Aorta (tissue), 5 donors: Measurements from ENCODE around the gene ULK2. TPM values are rescaled to one million over a fixed set of nuclear protein-coding genes. Genes with fewer than 3 reads are reported as not detected.
"Not testable (repeated sequence)": the region's sequence is repeated elsewhere in the genome, so short reads cannot be mapped to it uniquely, and the experiment has no call there.

ENCODE experiments used
- ATAC-seq: fragments of 200-7000 bp; cut with Tn5 transposase; one replicate; pipeline ENCODE4 v1.9.1; 2022; ENCODE audit warnings: moderate library complexity; ENCODE audit not compliant: low FRiP score
- DNase-seq, 2 donors: peaks; one replicate each; pipeline ENCODE4 v3.0.0-alpha.2; 2020
- H3K27ac ChIP-seq, 2 donors: one replicate each; pipeline ENCODE4 v1.5.1; 2013; ENCODE audit warnings: low read length in 2 of 2, mild to moderate bottlenecking in 2 of 2, moderate library complexity in 2 of 2, control low read depth in 1 of 2, inconsistent platforms in 1 of 2, low read depth in 1 of 2
- H3K27me3 ChIP-seq, 2 donors: one replicate each; pipeline ENCODE4 v1.6.1; 2013; ENCODE audit warnings: control low read depth in 1 of 2, low read length in 1 of 2, mild to moderate bottlenecking in 1 of 2, moderate library complexity in 1 of 2; ENCODE audit not compliant: insufficient read depth in 2 of 2, control insufficient read depth in 1 of 2
- H3K36me3 ChIP-seq, 2 donors: one replicate each; pipeline ENCODE4 v1.6.1; 2013; ENCODE audit warnings: control low read depth in 1 of 2, low read length in 1 of 2, mild to moderate bottlenecking in 1 of 2; ENCODE audit not compliant: insufficient read depth in 2 of 2, control insufficient read depth in 1 of 2
- H3K4me1 ChIP-seq, 2 donors: one replicate each; pipeline ENCODE4 v1.6.1; 2013; ENCODE audit warnings: low read length in 2 of 2, control low read depth in 1 of 2, mild to moderate bottlenecking in 1 of 2, moderate library complexity in 1 of 2; ENCODE audit not compliant: insufficient read depth in 2 of 2, control insufficient read depth in 1 of 2
- H3K4me3 ChIP-seq, 2 donors: one replicate each; pipeline ENCODE4 v1.5.1; 2013; ENCODE audit warnings: low read length in 2 of 2, control low read depth in 1 of 2, mild to moderate bottlenecking in 1 of 2
- H3K9me3 ChIP-seq: one replicate; pipeline ENCODE4 v1.6.1; 2013; ENCODE audit warnings: mild to moderate bottlenecking, low read length; ENCODE audit not compliant: control insufficient read depth
- WGBS, 2 donors: extraction: QIAGEN DNeasy Blood & Tissue Kit; methylation state at CpG; one replicate each; pipeline ENCODE4 v1.1.7; 2013; 5-methylcytosine and 5-hydroxymethylcytosine counted together
- intact Hi-C, 2 donors: fragments of 100-400 bp; cut with DNase I; formaldehyde crosslinking; loops; one replicate each; pipeline versions ENCODE4 v1.14.2 to v1.15.0; 2022
- polyA plus RNA-seq, 2 donors: library from polyadenylated mRNA; stranded (reverse); fragments of 200-250 nt; gene quantifications; one replicate each; pipeline ENCODE4 v1.2.3, GENCODE V29; 2013
- total RNA-seq, 2 donors: library from RNA; stranded (reverse); fragmentation: NEBNext Ultra II Directional; extraction: Animal tissue kit (Norgen Biotek cat#: 25700); gene quantifications; one replicate each; pipeline ENCODE4 v1.2.1, GENCODE V29; 2021
- donor health status: healthy with polysubstance abuse.
- donor health status: Bipolar disorder and iron deficiency.
- donor health status: DM: no; HTN: no; CAD: no.
- donor health status: DM: no; HTN: no; CAD: no.
- donor health status: DM: yes; HTN: yes; CAD: no.

ULK2 gene
- total and polyA plus RNA-seq, 4 donors = 5.6 to 28.9 (median 16.8) TPM

GRCh38 chr17:19897903-19898302, 30.2 kb upstream of the ULK2 start:
- WGBS, 2 donors = 66 to 69% methylated on average over 2 of the region's 2 CpGs
- no peaks in the 10 kb centered on the region for H3K9me3 ChIP-seq
- no peaks in the 10 kb centered on the region for H3K27me3 ChIP-seq
- intact Hi-C loops = no loop called here
- no peak overlapping the region for H3K4me3 ChIP-seq
- DNase-seq = no peak
- no peaks in the 10 kb centered on the region for H3K36me3 ChIP-seq
- no peak overlapping the region for H3K27ac ChIP-seq
- ATAC-seq = peak; percentile 48
- no peaks in the 10 kb centered on the region for H3K4me1 ChIP-seq

GRCh38 chr17:19897090-19897837, 29.5 kb upstream of the ULK2 start:
- 68 to 76% methylated on average over 8 of the region's 8 CpGs for WGBS, 2 donors
- peak; percentile 15 for ATAC-seq
- intact Hi-C loops = no loop called here
- Histone ChIP-seq H3K36me3 (no peaks in the 10 kb centered on the region), H3K27me3 (no peaks in the 10 kb centered on the region), H3K27ac (no peak overlapping the region), H3K4me3 (no peak overlapping the region), H3K9me3 (no peaks in the 10 kb centered on the region), H3K4me1 (no peaks in the 10 kb centered on the region)
- no peak for DNase-seq

GRCh38 chr17:19896679-19897078, 28.9 kb upstream of the ULK2 start:
- 84 to 85% methylated on average over 2 of the region's 2 CpGs for WGBS, 2 donors
- no peaks in the 10 kb centered on the region for H3K27me3 ChIP-seq
- intact Hi-C loops = no loop called here
- H3K36me3 ChIP-seq = no peaks in the 10 kb centered on the region
- no peak for DNase-seq
- no peak overlapping the region for H3K27ac ChIP-seq
- ATAC-seq = no peak
- H3K4me1 ChIP-seq = no peaks in the 10 kb centered on the region
- H3K4me3 ChIP-seq = no peak overlapping the region
- no peaks in the 10 kb centered on the region for H3K9me3 ChIP-seq

GRCh38 chr17:19890554-19890953, 22.8 kb upstream of the ULK2 start:
- H3K4me3 ChIP-seq, H3K9me3 ChIP-seq, H3K27me3 ChIP-seq, DNase-seq, ATAC-seq, H3K27ac ChIP-seq, intact Hi-C loops, H3K36me3 ChIP-seq, H3K4me1 ChIP-seq: not testable (repeated sequence)
- 90 to 92% methylated on average over 5 of the region's 5 CpGs for WGBS, 2 donors

- 93 to 95% methylated on average over 5 of the region's 5 CpGs for WGBS, 2 donors
- H3K9me3 ChIP-seq, ATAC-seq, H3K36me3 ChIP-seq, DNase-seq, H3K4me1 ChIP-seq, intact Hi-C loops, H3K27me3 ChIP-seq, H3K4me3 ChIP-seq, H3K27ac ChIP-seq: not testable (repeated sequence)
Observed at GRCh38 chr17:19890001-19890400, 22.3 kb upstream of the ULK2 start.

GRCh38 chr17:19886116-19886515, 18.4 kb upstream of the ULK2 start:
- intact Hi-C loops = no loop called here
- ATAC-seq = no peak

GRCh38 chr17:19883537-19884215, 15.9 kb upstream of the ULK2 start:
- Histone ChIP-seq H3K27ac (no peak overlapping the region), H3K4me1 (no peaks in the 10 kb centered on the region), H3K9me3 (no peaks in the 10 kb centered on the region), H3K4me3 (no peak overlapping the region), H3K27me3 (no peaks in the 10 kb centered on the region), H3K36me3 (no peaks in the 10 kb centered on the region)
- ATAC-seq (no peak), DNase-seq (no peak)
- intact Hi-C loops = no loop called here
- 84 to 85% methylated on average over 8 of the region's 8 CpGs for WGBS, 2 donors

More at GRCh38 chr17:19886116-19886515, 18.4 kb upstream of the ULK2 start:
- H3K36me3 ChIP-seq = no peaks in the 10 kb centered on the region
- H3K27me3 ChIP-seq = no peaks in the 10 kb centered on the region
- no peaks in the 10 kb centered on the region for H3K9me3 ChIP-seq
- H3K27ac ChIP-seq = no peak overlapping the region
- H3K4me3 ChIP-seq = no peak overlapping the region
- H3K4me1 ChIP-seq = no peaks in the 10 kb centered on the region
- no peak for DNase-seq

GRCh38 chr17:19880393-19880792, 12.7 kb upstream of the ULK2 start:
- 74 to 85% methylated on average over 4 of the region's 4 CpGs for WGBS, 2 donors
- no peaks in the 10 kb centered on the region for H3K27me3 ChIP-seq
- H3K4me3 ChIP-seq = no peak overlapping the region
- ATAC-seq = no peak
- intact Hi-C loops = no loop called here
- H3K4me1 ChIP-seq = no peaks in the 10 kb centered on the region
- H3K9me3 ChIP-seq = no peaks in the 10 kb centered on the region
- H3K36me3 ChIP-seq = no peaks in the 10 kb centered on the region
- no peak overlapping the region for H3K27ac ChIP-seq
- DNase-seq = no peak

- no peak overlapping the region for H3K4me3 ChIP-seq
- DNase-seq (no peak), ATAC-seq (no peak)
- intact Hi-C loops = no loop called here
- 45 to 47% methylated on average over 6 of the region's 6 CpGs for WGBS, 2 donors
- no peak overlapping the region for H3K27ac ChIP-seq
- no peaks in the 10 kb centered on the region for H3K27me3 ChIP-seq
- H3K36me3 ChIP-seq = no peaks in the 10 kb centered on the region
- no peaks in the 10 kb centered on the region for H3K4me1 ChIP-seq
- H3K9me3 ChIP-seq = no peaks in the 10 kb centered on the region
Observed at GRCh38 chr17:19877364-19877945, 9.7 kb upstream of the ULK2 start.
